HAP-1 (cell line): ENCODE measurements around the gene GPR146.

ENCODE experiments used
- DNase-seq, 2 experiments: peaks; one replicate each; pipeline ENCODE4 v3.0.0-alpha.2; 2016 to 2020; ENCODE audit warnings: low spot score in 2 of 2
- H3K27me3 ChIP-seq: fragments of 250-450 bp; sonication (Bioruptor Pico); 2 replicates; pipeline ENCODE4 v1.5.1; 2020; ENCODE audit warnings: low read depth, mild to moderate bottlenecking, moderate library complexity
- H3K36me3 ChIP-seq: fragments of 250-450 bp; sonication (Bioruptor Pico); replicated peaks from 2 replicates; pipeline ENCODE4 v1.5.1; 2020; ENCODE audit warnings: mild to moderate bottlenecking
- H3K4me1 ChIP-seq: fragments of 250-450 bp; sonication (Bioruptor Pico); 2 replicates; pipeline ENCODE4 v1.5.1; 2020; ENCODE audit warnings: mild to moderate bottlenecking
- H3K4me3 ChIP-seq: fragments of 250-450 bp; sonication (Bioruptor Pico); 2 replicates; pipeline ENCODE4 v1.5.1; 2020; ENCODE audit warnings: mild to moderate bottlenecking, moderate library complexity
- H3K9me3 ChIP-seq: fragments of 250-450 bp; sonication (Bioruptor Pico); 2 replicates; pipeline ENCODE4 v1.5.1; 2020; ENCODE audit warnings: mild to moderate bottlenecking, moderate library complexity
- in situ Hi-C: fragments of 300-500 bp; cut with MboI; formaldehyde crosslinking; loops from 3 replicates; pipeline ENCODE4 v1.14.3; 2020; ENCODE audit warnings: low sequenced_read_pairs, inconsistent platforms, mixed read lengths

The GPR146 gene

GRCh38 chr7:1093916-1094508, 49.7 kb downstream of the GPR146 start:
- no peaks in the 10 kb centered on the region for H3K36me3 ChIP-seq
- H3K27me3 ChIP-seq: no peaks in the 10 kb centered on the region
- in situ Hi-C loops: no loop called here
- H3K4me3 ChIP-seq: no peak overlapping the region
- H3K9me3 ChIP-seq: no peaks in the 10 kb centered on the region
- H3K4me1 ChIP-seq: no peaks in the 10 kb centered on the region
- no peak for DNase-seq

- no peaks in the 10 kb centered on the region for H3K36me3 ChIP-seq
- H3K4me3 ChIP-seq: no peak overlapping the region
- H3K27me3 ChIP-seq: no peaks in the 10 kb centered on the region
- in situ Hi-C loops: no loop called here
- no peak for DNase-seq
- no peaks in the 10 kb centered on the region for H3K9me3 ChIP-seq
- no peaks in the 10 kb centered on the region for H3K4me1 ChIP-seq
Observed at GRCh38 chr7:1094870-1095269, 50.5 kb downstream of the GPR146 start.

GRCh38 chr7:1095621-1096155, 51.3 kb downstream of the GPR146 start:
- no peaks in the 10 kb centered on the region for H3K27me3 ChIP-seq

GRCh38 chr7:1096156-1097119, 52.1 kb downstream of the GPR146 start:
- no peaks in the 10 kb centered on the region for H3K4me1 ChIP-seq
- no peak overlapping the region for H3K4me3 ChIP-seq
- no peak for DNase-seq
- in situ Hi-C loops: no loop called here
- H3K36me3 ChIP-seq: no peaks in the 10 kb centered on the region
- H3K27me3 ChIP-seq: no peaks in the 10 kb centered on the region
- no peaks in the 10 kb centered on the region for H3K9me3 ChIP-seq

More at GRCh38 chr7:1095621-1096155, 51.3 kb downstream of the GPR146 start:
- H3K4me3 ChIP-seq: no peak overlapping the region
- no peak for DNase-seq
- no peaks in the 10 kb centered on the region for H3K36me3 ChIP-seq
- no peaks in the 10 kb centered on the region for H3K9me3 ChIP-seq
- no peaks in the 10 kb centered on the region for H3K4me1 ChIP-seq
- in situ Hi-C loops: no loop called here

GRCh38 chr7:1097120-1097504, 52.8 kb downstream of the GPR146 start:
- no peaks in the 10 kb centered on the region for H3K27me3 ChIP-seq
- in situ Hi-C loops: no loop called here
- H3K36me3 ChIP-seq: no peaks in the 10 kb centered on the region
- H3K9me3 ChIP-seq: no peaks in the 10 kb centered on the region
- DNase-seq: no peak
- no peak overlapping the region for H3K4me3 ChIP-seq
- H3K4me1 ChIP-seq: no peaks in the 10 kb centered on the region

GRCh38 chr7:1098243-1099153, 54.2 kb downstream of the GPR146 start:
- H3K36me3 ChIP-seq: no peaks in the 10 kb centered on the region
- in situ Hi-C loops: no loop called here
- H3K27me3 ChIP-seq: no peaks in the 10 kb centered on the region
- no peaks in the 10 kb centered on the region for H3K4me1 ChIP-seq
- H3K4me3 ChIP-seq: no peak overlapping the region
- DNase-seq: no peak
- no peaks in the 10 kb centered on the region for H3K9me3 ChIP-seq

- Histone ChIP-seq H3K27me3 (no peaks in the 10 kb centered on the region), H3K4me3 (no peak overlapping the region), H3K4me1 (no peaks in the 10 kb centered on the region), H3K9me3 (no peaks in the 10 kb centered on the region), H3K36me3 (no peaks in the 10 kb centered on the region)
- no peak for DNase-seq
- in situ Hi-C loops: no loop called here
Observed at GRCh38 chr7:1099154-1099542, 54.8 kb downstream of the GPR146 start.

GRCh38 chr7:1099637-1100036, 55.3 kb downstream of the GPR146 start:
- H3K4me1 ChIP-seq: no peaks in the 10 kb centered on the region
- no peaks in the 10 kb centered on the region for H3K9me3 ChIP-seq
- DNase-seq: no peak
- no peak overlapping the region for H3K4me3 ChIP-seq
- H3K27me3 ChIP-seq: no peaks in the 10 kb centered on the region
- H3K36me3 ChIP-seq: no peaks in the 10 kb centered on the region; the same call in 1 of the 2 replicates
- in situ Hi-C loops: no loop called here

- Histone ChIP-seq H3K4me1 (no peaks in the 10 kb centered on the region), H3K9me3 (no peaks in the 10 kb centered on the region), H3K27me3 (no peaks in the 10 kb centered on the region), H3K36me3 (no peaks in the 10 kb centered on the region; the same call in 1 of the 2 replicates), H3K4me3 (no peak overlapping the region)
- in situ Hi-C loops: no loop called here
- DNase-seq: no peak
Observed at GRCh38 chr7:1100386-1100785, 56.0 kb downstream of the GPR146 start.

GRCh38 chr7:1100834-1101562, 56.7 kb downstream of the GPR146 start:
- H3K36me3 ChIP-seq: no peaks in the 10 kb centered on the region; the same call in 1 of the 2 replicates

GRCh38 chr7:1101563-1102431, 57.5 kb downstream of the GPR146 start:
- no peaks in the 10 kb centered on the region for H3K27me3 ChIP-seq
- H3K36me3 ChIP-seq: no peaks in the 10 kb centered on the region; the same call in 1 of the 2 replicates
- H3K9me3 ChIP-seq: no peaks in the 10 kb centered on the region
- in situ Hi-C loops: no loop called here
- H3K4me1 ChIP-seq: no peaks in the 10 kb centered on the region
- no peak for DNase-seq
- H3K4me3 ChIP-seq: no peak overlapping the region

More at GRCh38 chr7:1100834-1101562, 56.7 kb downstream of the GPR146 start:
- H3K4me3 ChIP-seq: no peak overlapping the region
- no peaks in the 10 kb centered on the region for H3K27me3 ChIP-seq
- no peaks in the 10 kb centered on the region for H3K9me3 ChIP-seq
- DNase-seq: no peak
- in situ Hi-C loops: no loop called here
- H3K4me1 ChIP-seq: no peaks in the 10 kb centered on the region
